ENCODE data around the gene STAT2. TPM values are rescaled to one million over a fixed set of nuclear protein-coding genes. Genes with fewer than 3 reads are reported as not detected.
A peak's percentile ranks its signal among the peaks of the same experiment; 100 is the strongest.
"Not testable (repeated sequence)": the region's sequence is repeated elsewhere in the genome, so short reads cannot be mapped to it uniquely, and the experiment has no call there.

Gene STAT2
- total RNA-seq, 1 donor from 2014 or later = 74.7 TPM

GRCh38 chr12:56324206-56324605 is 35.7 kb downstream of the STAT2 start:
- Mint-ChIP-seq H3K9me3 (ENCODE audit: unreplicated experiment) (no peaks in the 10 kb centered on the region), H3K27me3 (ENCODE audit: unreplicated experiment) (peaks cover 5% of the 10 kb centered on the region), H3K4me3 (ENCODE audit: unreplicated experiment) (no peak overlapping the region), H3K36me3 (ENCODE audit: unreplicated experiment) (peaks cover 3% of the 10 kb centered on the region), H3K4me1 (ENCODE audit: low read depth, unreplicated experiment) (no peaks in the 10 kb centered on the region), H3K27ac (ENCODE audit: unreplicated experiment) (no peak overlapping the region)
- no peak for DNase-seq
- TF ChIP-seq CTCF (IDR thresholded peaks at IDR 0.05; ENCODE audit: partially characterized antibody, unreplicated experiment) = no peak

DNA sequence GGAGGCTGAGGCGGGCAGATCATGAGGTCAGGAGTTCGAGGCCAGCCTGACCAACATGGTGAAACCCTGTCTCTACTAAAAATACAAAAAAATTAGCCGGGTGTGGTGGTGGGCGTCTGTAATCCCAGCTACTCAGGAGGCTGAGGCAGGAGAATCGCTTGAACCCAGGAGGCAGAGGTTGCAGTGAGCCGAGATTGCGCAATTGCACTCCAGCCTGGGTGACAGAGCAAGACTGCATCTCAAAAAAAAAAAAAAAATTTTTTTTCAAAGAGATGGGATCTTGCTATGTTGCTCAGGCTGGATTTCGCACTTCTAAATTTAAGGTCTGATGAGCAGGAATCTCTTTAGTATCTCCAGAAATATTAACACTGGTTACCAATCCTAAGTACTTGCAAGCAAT is 38.3 kb downstream of the STAT2 start:
- H3K27me3 Mint-ChIP-seq (ENCODE audit: unreplicated experiment); H3K27ac Mint-ChIP-seq (ENCODE audit: unreplicated experiment); H3K4me1 Mint-ChIP-seq (ENCODE audit: low read depth, unreplicated experiment); H3K4me3 Mint-ChIP-seq (ENCODE audit: unreplicated experiment); DNase-seq; H3K36me3 Mint-ChIP-seq (ENCODE audit: unreplicated experiment); H3K9me3 Mint-ChIP-seq (ENCODE audit: unreplicated experiment): not testable (repeated sequence)

DNA sequence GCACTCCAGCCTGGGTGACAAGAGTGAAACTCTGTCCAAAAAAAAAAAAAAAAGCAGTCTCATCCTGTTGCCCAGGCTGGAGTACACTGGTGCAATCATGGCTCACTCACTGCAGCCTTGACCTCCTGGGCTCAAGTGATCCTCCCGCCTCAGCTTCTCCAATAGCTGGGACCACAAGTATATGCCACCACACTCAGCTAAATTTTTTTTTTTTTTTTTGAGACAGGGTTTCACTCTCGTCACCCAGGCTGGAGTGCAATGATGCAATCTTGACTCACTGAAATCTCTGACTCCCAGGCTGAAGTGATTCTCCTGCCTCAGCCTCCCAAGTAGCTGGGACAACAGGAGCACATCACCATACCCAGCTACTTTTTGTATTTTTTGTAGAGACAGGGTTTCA is 38.9 kb downstream of the STAT2 start:
- peaks cover 6% of the 10 kb centered on the region for H3K27me3 Mint-ChIP-seq (ENCODE audit: unreplicated experiment)
- H3K9me3 Mint-ChIP-seq (ENCODE audit: unreplicated experiment) = no peaks in the 10 kb centered on the region
- H3K4me1 Mint-ChIP-seq (ENCODE audit: low read depth, unreplicated experiment) = no peaks in the 10 kb centered on the region
- no peak overlapping the region for H3K27ac Mint-ChIP-seq (ENCODE audit: unreplicated experiment)
- DNase-seq = no peak
- no peak for TF ChIP-seq CTCF (IDR thresholded peaks at IDR 0.05; ENCODE audit: partially characterized antibody, unreplicated experiment)
- H3K36me3 Mint-ChIP-seq (ENCODE audit: unreplicated experiment) = no peaks in the 10 kb centered on the region
- no peak overlapping the region for H3K4me3 Mint-ChIP-seq (ENCODE audit: unreplicated experiment)

GRCh38 chr12:56317675-56318074 is 42.2 kb downstream of the STAT2 start:
- no peaks in the 10 kb centered on the region for H3K36me3 Mint-ChIP-seq (ENCODE audit: unreplicated experiment)
- no peak for DNase-seq
- H3K27me3 Mint-ChIP-seq (ENCODE audit: unreplicated experiment) = peaks cover 6% of the 10 kb centered on the region
- H3K9me3 Mint-ChIP-seq (ENCODE audit: unreplicated experiment) = no peaks in the 10 kb centered on the region
- peaks cover 3% of the 10 kb centered on the region for H3K4me1 Mint-ChIP-seq (ENCODE audit: low read depth, unreplicated experiment)
- H3K27ac Mint-ChIP-seq (ENCODE audit: unreplicated experiment) = peak overlapping the region; percentile 59
- TF ChIP-seq CTCF (IDR thresholded peaks at IDR 0.05; ENCODE audit: partially characterized antibody, unreplicated experiment) = no peak
- peak overlapping the region; percentile 30 for H3K4me3 Mint-ChIP-seq (ENCODE audit: unreplicated experiment)

GRCh38 chr12:56315622-56316473 is 44.1 kb downstream of the STAT2 start, which contains the start of gene CNPY2:
CNPY2 (minus strand) TSS chr12:56315988; CDS start chr12:56315217, 771 bp downstream.
- TF ChIP-seq CTCF (IDR thresholded peaks at IDR 0.05; ENCODE audit: partially characterized antibody, unreplicated experiment) = peak; percentile 53
- Mint-ChIP-seq H3K9me3 (ENCODE audit: unreplicated experiment) (no peaks in the 10 kb centered on the region), H3K36me3 (ENCODE audit: unreplicated experiment) (no peaks in the 10 kb centered on the region), H3K4me3 (ENCODE audit: unreplicated experiment) (peak within 1 kb of the TSS; percentile 97), H3K27ac (ENCODE audit: unreplicated experiment) (peak within 1 kb of the TSS; percentile 96), H3K27me3 (ENCODE audit: unreplicated experiment) (peaks cover 6% of the 10 kb centered on the region), H3K4me1 (ENCODE audit: low read depth, unreplicated experiment) (peaks cover 3% of the 10 kb centered on the region)
- DNase-seq = peak; percentile 97
